ENCODE results near the gene KRT36.

DNA sequence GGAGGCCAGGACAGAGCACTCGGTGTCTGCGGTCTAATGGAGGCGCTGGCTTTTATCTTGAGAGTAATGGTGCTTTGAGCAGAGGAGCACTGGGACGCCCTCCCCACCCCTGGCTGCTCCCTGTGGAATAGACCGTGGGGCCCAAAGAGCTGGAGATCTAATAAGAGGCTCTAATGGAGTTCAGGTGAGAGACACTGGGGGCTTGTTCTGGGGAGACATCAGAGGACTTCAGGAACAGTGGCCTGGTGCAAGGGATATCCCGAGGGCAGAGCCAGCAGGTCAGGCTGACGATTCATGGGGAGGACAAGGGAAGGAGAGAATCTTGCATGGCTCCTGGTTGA, 47.9 kb upstream of the KRT36 start:
- TF ChIP-seq MYC (IDR thresholded peaks at IDR 0.05; ENCODE audit: insufficient read depth, insufficient read length, insufficient replicate concordance, low read length, severe bottlenecking) (no peak), NFIC (IDR thresholded peaks at IDR 0.05; ENCODE audit: low read depth, low read length) (no peak), SRF (IDR thresholded peaks at IDR 0.05; ENCODE audit: low read depth in 2 of 2, low read length in 2 of 2) (no peak), EP300 (IDR thresholded peaks at IDR 0.05; ENCODE audit: borderline replicate concordance in 1 of 2, control insufficient read depth in 1 of 2, low read depth in 2 of 2, low read length in 2 of 2) (no peak), POLR2A (IDR thresholded peaks at IDR 0.05; ENCODE audit: low read depth, low read length) (no peak), EZH2 (IDR thresholded peaks at IDR 0.05; ENCODE audit: borderline replicate concordance, control insufficient read depth, low read depth, low read length) (no peak)
- TF ChIP-seq, protein P1, sequence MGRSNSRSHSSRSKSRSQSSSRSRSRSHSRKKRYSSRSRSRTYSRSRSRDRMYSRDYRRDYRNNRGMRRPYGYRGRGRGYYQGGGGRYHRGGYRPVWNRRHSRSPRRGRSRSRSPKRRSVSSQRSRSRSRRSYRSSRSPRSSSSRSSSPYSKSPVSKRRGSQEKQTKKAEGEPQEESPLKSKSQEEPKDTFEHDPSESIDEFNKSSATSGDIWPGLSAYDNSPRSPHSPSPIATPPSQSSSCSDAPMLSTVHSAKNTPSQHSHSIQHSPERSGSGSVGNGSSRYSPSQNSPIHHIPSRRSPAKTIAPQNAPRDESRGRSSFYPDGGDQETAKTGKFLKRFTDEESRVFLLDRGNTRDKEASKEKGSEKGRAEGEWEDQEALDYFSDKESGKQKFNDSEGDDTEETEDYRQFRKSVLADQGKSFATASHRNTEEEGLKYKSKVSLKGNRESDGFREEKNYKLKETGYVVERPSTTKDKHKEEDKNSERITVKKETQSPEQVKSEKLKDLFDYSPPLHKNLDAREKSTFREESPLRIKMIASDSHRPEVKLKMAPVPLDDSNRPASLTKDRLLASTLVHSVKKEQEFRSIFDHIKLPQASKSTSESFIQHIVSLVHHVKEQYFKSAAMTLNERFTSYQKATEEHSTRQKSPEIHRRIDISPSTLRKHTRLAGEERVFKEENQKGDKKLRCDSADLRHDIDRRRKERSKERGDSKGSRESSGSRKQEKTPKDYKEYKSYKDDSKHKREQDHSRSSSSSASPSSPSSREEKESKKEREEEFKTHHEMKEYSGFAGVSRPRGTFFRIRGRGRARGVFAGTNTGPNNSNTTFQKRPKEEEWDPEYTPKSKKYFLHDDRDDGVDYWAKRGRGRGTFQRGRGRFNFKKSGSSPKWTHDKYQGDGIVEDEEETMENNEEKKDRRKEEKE (IDR thresholded peaks at IDR 0.05) = no peak
- TF ChIP-seq, protein P2, sequence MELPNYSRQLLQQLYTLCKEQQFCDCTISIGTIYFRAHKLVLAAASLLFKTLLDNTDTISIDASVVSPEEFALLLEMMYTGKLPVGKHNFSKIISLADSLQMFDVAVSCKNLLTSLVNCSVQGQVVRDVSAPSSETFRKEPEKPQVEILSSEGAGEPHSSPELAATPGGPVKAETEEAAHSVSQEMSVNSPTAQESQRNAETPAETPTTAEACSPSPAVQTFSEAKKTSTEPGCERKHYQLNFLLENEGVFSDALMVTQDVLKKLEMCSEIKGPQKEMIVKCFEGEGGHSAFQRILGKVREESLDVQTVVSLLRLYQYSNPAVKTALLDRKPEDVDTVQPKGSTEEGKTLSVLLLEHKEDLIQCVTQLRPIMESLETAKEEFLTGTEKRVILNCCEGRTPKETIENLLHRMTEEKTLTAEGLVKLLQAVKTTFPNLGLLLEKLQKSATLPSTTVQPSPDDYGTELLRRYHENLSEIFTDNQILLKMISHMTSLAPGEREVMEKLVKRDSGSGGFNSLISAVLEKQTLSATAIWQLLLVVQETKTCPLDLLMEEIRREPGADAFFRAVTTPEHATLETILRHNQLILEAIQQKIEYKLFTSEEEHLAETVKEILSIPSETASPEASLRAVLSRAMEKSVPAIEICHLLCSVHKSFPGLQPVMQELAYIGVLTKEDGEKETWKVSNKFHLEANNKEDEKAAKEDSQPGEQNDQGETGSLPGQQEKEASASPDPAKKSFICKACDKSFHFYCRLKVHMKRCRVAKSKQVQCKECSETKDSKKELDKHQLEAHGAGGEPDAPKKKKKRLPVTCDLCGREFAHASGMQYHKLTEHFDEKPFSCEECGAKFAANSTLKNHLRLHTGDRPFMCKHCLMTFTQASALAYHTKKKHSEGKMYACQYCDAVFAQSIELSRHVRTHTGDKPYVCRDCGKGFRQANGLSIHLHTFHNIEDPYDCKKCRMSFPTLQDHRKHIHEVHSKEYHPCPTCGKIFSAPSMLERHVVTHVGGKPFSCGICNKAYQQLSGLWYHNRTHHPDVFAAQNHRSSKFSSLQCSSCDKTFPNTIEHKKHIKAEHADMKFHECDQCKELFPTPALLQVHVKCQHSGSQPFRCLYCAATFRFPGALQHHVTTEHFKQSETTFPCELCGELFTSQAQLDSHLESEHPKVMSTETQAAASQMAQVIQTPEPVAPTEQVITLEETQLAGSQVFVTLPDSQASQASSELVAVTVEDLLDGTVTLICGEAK (IDR thresholded peaks at IDR 0.05; ENCODE audit: borderline replicate concordance) = no peak
- TF ChIP-seq, protein P3, sequence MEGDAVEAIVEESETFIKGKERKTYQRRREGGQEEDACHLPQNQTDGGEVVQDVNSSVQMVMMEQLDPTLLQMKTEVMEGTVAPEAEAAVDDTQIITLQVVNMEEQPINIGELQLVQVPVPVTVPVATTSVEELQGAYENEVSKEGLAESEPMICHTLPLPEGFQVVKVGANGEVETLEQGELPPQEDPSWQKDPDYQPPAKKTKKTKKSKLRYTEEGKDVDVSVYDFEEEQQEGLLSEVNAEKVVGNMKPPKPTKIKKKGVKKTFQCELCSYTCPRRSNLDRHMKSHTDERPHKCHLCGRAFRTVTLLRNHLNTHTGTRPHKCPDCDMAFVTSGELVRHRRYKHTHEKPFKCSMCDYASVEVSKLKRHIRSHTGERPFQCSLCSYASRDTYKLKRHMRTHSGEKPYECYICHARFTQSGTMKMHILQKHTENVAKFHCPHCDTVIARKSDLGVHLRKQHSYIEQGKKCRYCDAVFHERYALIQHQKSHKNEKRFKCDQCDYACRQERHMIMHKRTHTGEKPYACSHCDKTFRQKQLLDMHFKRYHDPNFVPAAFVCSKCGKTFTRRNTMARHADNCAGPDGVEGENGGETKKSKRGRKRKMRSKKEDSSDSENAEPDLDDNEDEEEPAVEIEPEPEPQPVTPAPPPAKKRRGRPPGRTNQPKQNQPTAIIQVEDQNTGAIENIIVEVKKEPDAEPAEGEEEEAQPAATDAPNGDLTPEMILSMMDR (IDR thresholded peaks at IDR 0.05 in 2 of 3, conservative IDR thresholded peaks at IDR 0.05 in 1 of 3; ENCODE audit: control insufficient read depth in 2 of 3, extremely low read depth in 1 of 3, insufficient read depth in 1 of 3, low read depth in 3 of 3, low read length in 3 of 3) = no peak
